GM08714 (cell line): ENCODE data around the gene CAPN5.
"Not testable (repeated sequence)": the region's sequence is repeated elsewhere in the genome, so short reads cannot be mapped to it uniquely, and the experiment has no call there.

ENCODE experiments used
- H3K4me3 ChIP-seq: fragments of 200-500 bp; sonication (Bioruptor generic); 2 replicates; pipeline ENCODE4 v1.5.1; 2014; ENCODE audit warnings: mild to moderate bottlenecking, low read length, inconsistent platforms
- ZNF274 ChIP-seq: IDR thresholded peaks from 2 replicates; pipeline ENCODE4 v1.6.1; 2012; ENCODE audit warnings: mild to moderate bottlenecking, low read depth, low read length

Gene CAPN5

GRCh38 chr11:77038029-77038824 is 28.5 kb upstream of the CAPN5 start:
- no peak for TF ChIP-seq ZNF274
- no peak overlapping the region for H3K4me3 ChIP-seq

GRCh38 chr11:77038825-77039326 is 27.9 kb upstream of the CAPN5 start:
- no peak for TF ChIP-seq ZNF274
- H3K4me3 ChIP-seq = no peak overlapping the region

GRCh38 chr11:77039491-77040400 is 27.0 kb upstream of the CAPN5 start:
- peak overlapping the region; percentile 8; the same call in 1 of the 2 replicates for H3K4me3 ChIP-seq
- TF ChIP-seq ZNF274 = no peak

- no peak overlapping the region for H3K4me3 ChIP-seq
- no peak for TF ChIP-seq ZNF274
Observed at GRCh38 chr11:77040401-77040777, 26.4 kb upstream of the CAPN5 start.

- no peak for TF ChIP-seq ZNF274
- no peak overlapping the region for H3K4me3 ChIP-seq
Observed at GRCh38 chr11:77040889-77041288, 25.9 kb upstream of the CAPN5 start.

GRCh38 chr11:77042111-77042726 is 24.6 kb upstream of the CAPN5 start:
- TF ChIP-seq ZNF274 = no peak
- no peak overlapping the region for H3K4me3 ChIP-seq

GRCh38 chr11:77044356-77044755 is 22.4 kb upstream of the CAPN5 start:
- no peak overlapping the region for H3K4me3 ChIP-seq
- no peak for TF ChIP-seq ZNF274

GRCh38 chr11:77044886-77045285 is 21.9 kb upstream of the CAPN5 start:
- TF ChIP-seq ZNF274 = no peak

GRCh38 chr11:77046060-77046501 is 20.7 kb upstream of the CAPN5 start:
- H3K4me3 ChIP-seq = no peak overlapping the region
- TF ChIP-seq ZNF274 = no peak

More at GRCh38 chr11:77044886-77045285, 21.9 kb upstream of the CAPN5 start:
- H3K4me3 ChIP-seq = no peak overlapping the region

GRCh38 chr11:77047007-77047927 is 19.5 kb upstream of the CAPN5 start:
- peak overlapping the region; percentile 48; the same call in 1 of the 2 replicates for H3K4me3 ChIP-seq
- no peak for TF ChIP-seq ZNF274

GRCh38 chr11:77047928-77048446 is 18.8 kb upstream of the CAPN5 start:
- H3K4me3 ChIP-seq = not testable (repeated sequence)

GRCh38 chr11:77049026-77049425 is 17.7 kb upstream of the CAPN5 start:
- H3K4me3 ChIP-seq = no peak overlapping the region
- TF ChIP-seq ZNF274 = no peak

GRCh38 chr11:77051511-77051910 is 15.3 kb upstream of the CAPN5 start:
- no peak overlapping the region for H3K4me3 ChIP-seq
- TF ChIP-seq ZNF274 = no peak

- H3K4me3 ChIP-seq = no peak overlapping the region
- TF ChIP-seq ZNF274 = no peak
Observed at GRCh38 chr11:77052518-77052917, 14.3 kb upstream of the CAPN5 start.
